ENCODE data around the gene P2RY2. TPM values are rescaled to one million over a fixed set of nuclear protein-coding genes. Genes with fewer than 3 reads are reported as not detected.

P2RY2 gene
- total RNA-seq, 1 donor from 2014 or later: 6.5 TPM

GRCh38 chr11:73258104-73259035 lies 40.3 kb downstream of the P2RY2 start:
- ATAC-seq (peak; percentile 6 to 21), DNase-seq (no peak)
- H3K9me3 ChIP-seq: no peaks in the 10 kb centered on the region
- no peak overlapping the region for H3K4me3 ChIP-seq
- no peak for TF ChIP-seq CTCF (IDR thresholded peaks at IDR 0.05)
- intact Hi-C loops (cut with DNase I): no loop called here
- H3K36me3 ChIP-seq: no peaks in the 10 kb centered on the region
- no peaks in the 10 kb centered on the region for H3K27me3 ChIP-seq (ENCODE audit: low read depth)
- H3K4me1 ChIP-seq: peaks cover 16% of the 10 kb centered on the region
- peak overlapping the region; percentile 74 for H3K27ac ChIP-seq

GRCh38 chr11:73259406-73260126 lies 41.5 kb downstream of the P2RY2 start:
- Histone ChIP-seq H3K9me3 (no peaks in the 10 kb centered on the region), H3K4me3 (no peak overlapping the region), H3K36me3 (no peaks in the 10 kb centered on the region), H3K4me1 (peaks cover 21% of the 10 kb centered on the region), H3K27me3 (ENCODE audit: low read depth) (peaks cover 9% of the 10 kb centered on the region), H3K27ac (no peak overlapping the region)
- intact Hi-C loops (cut with DNase I): no loop called here
- ATAC-seq: no peak
- no peak for TF ChIP-seq CTCF (IDR thresholded peaks at IDR 0.05)
- DNase-seq: no peak

- Histone ChIP-seq H3K36me3 (no peaks in the 10 kb centered on the region), H3K27ac (no peak overlapping the region), H3K27me3 (ENCODE audit: low read depth) (peaks cover 14% of the 10 kb centered on the region), H3K4me3 (no peak overlapping the region), H3K9me3 (no peaks in the 10 kb centered on the region), H3K4me1 (peaks cover 23% of the 10 kb centered on the region)
- no peak for ATAC-seq
- no peak for DNase-seq
- no peak for TF ChIP-seq CTCF (IDR thresholded peaks at IDR 0.05)
- intact Hi-C loops (cut with DNase I): no loop called here
These were observed 42.0 kb downstream of the P2RY2 start for GRCh38 chr11:73260127-73260457.

GRCh38 chr11:73262851-73263495 lies 44.9 kb downstream of the P2RY2 start:
- no peak for TF ChIP-seq CTCF (IDR thresholded peaks at IDR 0.05)

GRCh38 chr11:73263640-73264039 lies 45.6 kb downstream of the P2RY2 start:
- no peak for TF ChIP-seq CTCF (IDR thresholded peaks at IDR 0.05)
- H3K27me3 ChIP-seq (ENCODE audit: low read depth): peaks cover 22% of the 10 kb centered on the region
- no peaks in the 10 kb centered on the region for H3K36me3 ChIP-seq
- DNase-seq: no peak
- H3K4me1 ChIP-seq: peaks cover 8% of the 10 kb centered on the region
- no peaks in the 10 kb centered on the region for H3K9me3 ChIP-seq
- H3K4me3 ChIP-seq: no peak overlapping the region
- intact Hi-C loops (cut with DNase I): no loop called here
- no peak overlapping the region for H3K27ac ChIP-seq
- ATAC-seq: no peak

More at GRCh38 chr11:73262851-73263495, 44.9 kb downstream of the P2RY2 start:
- H3K9me3 ChIP-seq: no peaks in the 10 kb centered on the region
- no peaks in the 10 kb centered on the region for H3K36me3 ChIP-seq
- peaks cover 14% of the 10 kb centered on the region for H3K4me1 ChIP-seq
- peaks cover 22% of the 10 kb centered on the region for H3K27me3 ChIP-seq (ENCODE audit: low read depth)
- ATAC-seq (no peak), DNase-seq (no peak)
- H3K4me3 ChIP-seq: no peak overlapping the region
- H3K27ac ChIP-seq: no peak overlapping the region
- intact Hi-C loops (cut with DNase I): no loop called here

All from lower lobe of right lung (tissue), 2 donors.